ENCODE results near the gene CFAP410.

Gene CFAP410

DNA sequence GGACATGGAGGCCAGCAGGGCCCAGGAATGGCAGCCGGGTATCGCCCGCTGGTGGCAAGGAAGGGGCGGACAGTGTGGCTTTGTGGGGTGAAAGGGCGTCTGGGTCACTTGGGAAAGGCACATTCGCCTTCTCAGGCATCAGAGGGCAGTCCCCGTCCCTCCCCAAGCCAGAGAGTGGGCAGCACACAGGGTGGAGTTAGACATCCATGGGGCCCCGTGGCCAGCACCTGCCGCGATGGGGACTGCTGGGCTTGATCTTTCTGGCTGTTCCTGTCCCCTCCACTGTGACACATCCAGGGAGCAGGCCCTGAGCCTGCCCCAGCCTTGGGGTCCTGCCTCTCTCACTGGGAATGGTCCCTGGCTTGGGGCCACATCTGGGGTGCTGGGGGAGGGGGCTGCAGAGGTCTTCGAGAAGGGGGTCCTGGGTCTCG is 10.2 kb upstream of the CFAP410 start:
- TF ChIP-seq ISL1 (CRISPR knock-in tag; IDR thresholded peaks at IDR 0.05) = no peak
- no peak for TF ChIP-seq TCF4 (CRISPR knock-in tag; IDR thresholded peaks at IDR 0.05; ENCODE audit: borderline replicate concordance)
- TF ChIP-seq ZFP30 (CRISPR knock-in tag; IDR thresholded peaks at IDR 0.05) = no peak
- TF ChIP-seq ZFP3 (CRISPR knock-in tag; IDR thresholded peaks at IDR 0.05) = no peak
- TF ChIP-seq ARNTL (CRISPR knock-in tag; IDR thresholded peaks at IDR 0.05; ENCODE audit: borderline replicate concordance, low read depth) = no peak
- no peak for TF ChIP-seq ESRRG (CRISPR knock-in tag; IDR thresholded peaks at IDR 0.05)
- TF ChIP-seq RARB (CRISPR knock-in tag; IDR thresholded peaks at IDR 0.05) = no peak
- TF ChIP-seq SNAI2 (CRISPR knock-in tag; IDR thresholded peaks at IDR 0.05) = no peak
- TF ChIP-seq, protein P1, sequence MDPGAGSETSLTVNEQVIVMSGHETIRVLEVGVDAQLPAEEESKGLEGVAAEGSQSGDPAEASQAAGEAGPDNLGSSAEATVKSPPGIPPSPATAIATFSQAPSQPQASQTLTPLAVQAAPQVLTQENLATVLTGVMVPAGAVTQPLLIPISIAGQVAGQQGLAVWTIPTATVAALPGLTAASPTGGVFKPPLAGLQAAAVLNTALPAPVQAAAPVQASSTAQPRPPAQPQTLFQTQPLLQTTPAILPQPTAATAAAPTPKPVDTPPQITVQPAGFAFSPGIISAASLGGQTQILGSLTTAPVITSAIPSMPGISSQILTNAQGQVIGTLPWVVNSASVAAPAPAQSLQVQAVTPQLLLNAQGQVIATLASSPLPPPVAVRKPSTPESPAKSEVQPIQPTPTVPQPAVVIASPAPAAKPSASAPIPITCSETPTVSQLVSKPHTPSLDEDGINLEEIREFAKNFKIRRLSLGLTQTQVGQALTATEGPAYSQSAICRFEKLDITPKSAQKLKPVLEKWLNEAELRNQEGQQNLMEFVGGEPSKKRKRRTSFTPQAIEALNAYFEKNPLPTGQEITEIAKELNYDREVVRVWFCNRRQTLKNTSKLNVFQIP (CRISPR knock-in tag; IDR thresholded peaks at IDR 0.05; ENCODE audit: borderline replicate concordance, low read depth) = no peak
- TF ChIP-seq ZNF565 (CRISPR knock-in tag; conservative IDR thresholded peaks at IDR 0.05; ENCODE audit: low read depth) = no peak
- TF ChIP-seq, protein P2, sequence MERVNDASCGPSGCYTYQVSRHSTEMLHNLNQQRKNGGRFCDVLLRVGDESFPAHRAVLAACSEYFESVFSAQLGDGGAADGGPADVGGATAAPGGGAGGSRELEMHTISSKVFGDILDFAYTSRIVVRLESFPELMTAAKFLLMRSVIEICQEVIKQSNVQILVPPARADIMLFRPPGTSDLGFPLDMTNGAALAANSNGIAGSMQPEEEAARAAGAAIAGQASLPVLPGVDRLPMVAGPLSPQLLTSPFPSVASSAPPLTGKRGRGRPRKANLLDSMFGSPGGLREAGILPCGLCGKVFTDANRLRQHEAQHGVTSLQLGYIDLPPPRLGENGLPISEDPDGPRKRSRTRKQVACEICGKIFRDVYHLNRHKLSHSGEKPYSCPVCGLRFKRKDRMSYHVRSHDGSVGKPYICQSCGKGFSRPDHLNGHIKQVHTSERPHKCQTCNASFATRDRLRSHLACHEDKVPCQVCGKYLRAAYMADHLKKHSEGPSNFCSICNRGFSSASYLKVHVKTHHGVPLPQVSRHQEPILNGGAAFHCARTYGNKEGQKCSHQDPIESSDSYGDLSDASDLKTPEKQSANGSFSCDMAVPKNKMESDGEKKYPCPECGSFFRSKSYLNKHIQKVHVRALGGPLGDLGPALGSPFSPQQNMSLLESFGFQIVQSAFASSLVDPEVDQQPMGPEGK (CRISPR knock-in tag; IDR thresholded peaks at IDR 0.05; ENCODE audit: borderline replicate concordance) = no peak
- TF ChIP-seq, protein P3, sequence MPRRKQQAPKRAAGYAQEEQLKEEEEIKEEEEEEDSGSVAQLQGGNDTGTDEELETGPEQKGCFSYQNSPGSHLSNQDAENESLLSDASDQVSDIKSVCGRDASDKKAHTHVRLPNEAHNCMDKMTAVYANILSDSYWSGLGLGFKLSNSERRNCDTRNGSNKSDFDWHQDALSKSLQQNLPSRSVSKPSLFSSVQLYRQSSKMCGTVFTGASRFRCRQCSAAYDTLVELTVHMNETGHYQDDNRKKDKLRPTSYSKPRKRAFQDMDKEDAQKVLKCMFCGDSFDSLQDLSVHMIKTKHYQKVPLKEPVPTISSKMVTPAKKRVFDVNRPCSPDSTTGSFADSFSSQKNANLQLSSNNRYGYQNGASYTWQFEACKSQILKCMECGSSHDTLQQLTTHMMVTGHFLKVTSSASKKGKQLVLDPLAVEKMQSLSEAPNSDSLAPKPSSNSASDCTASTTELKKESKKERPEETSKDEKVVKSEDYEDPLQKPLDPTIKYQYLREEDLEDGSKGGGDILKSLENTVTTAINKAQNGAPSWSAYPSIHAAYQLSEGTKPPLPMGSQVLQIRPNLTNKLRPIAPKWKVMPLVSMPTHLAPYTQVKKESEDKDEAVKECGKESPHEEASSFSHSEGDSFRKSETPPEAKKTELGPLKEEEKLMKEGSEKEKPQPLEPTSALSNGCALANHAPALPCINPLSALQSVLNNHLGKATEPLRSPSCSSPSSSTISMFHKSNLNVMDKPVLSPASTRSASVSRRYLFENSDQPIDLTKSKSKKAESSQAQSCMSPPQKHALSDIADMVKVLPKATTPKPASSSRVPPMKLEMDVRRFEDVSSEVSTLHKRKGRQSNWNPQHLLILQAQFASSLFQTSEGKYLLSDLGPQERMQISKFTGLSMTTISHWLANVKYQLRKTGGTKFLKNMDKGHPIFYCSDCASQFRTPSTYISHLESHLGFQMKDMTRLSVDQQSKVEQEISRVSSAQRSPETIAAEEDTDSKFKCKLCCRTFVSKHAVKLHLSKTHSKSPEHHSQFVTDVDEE (CRISPR knock-in tag; IDR thresholded peaks at IDR 0.05) = no peak
- TF ChIP-seq, protein P4, sequence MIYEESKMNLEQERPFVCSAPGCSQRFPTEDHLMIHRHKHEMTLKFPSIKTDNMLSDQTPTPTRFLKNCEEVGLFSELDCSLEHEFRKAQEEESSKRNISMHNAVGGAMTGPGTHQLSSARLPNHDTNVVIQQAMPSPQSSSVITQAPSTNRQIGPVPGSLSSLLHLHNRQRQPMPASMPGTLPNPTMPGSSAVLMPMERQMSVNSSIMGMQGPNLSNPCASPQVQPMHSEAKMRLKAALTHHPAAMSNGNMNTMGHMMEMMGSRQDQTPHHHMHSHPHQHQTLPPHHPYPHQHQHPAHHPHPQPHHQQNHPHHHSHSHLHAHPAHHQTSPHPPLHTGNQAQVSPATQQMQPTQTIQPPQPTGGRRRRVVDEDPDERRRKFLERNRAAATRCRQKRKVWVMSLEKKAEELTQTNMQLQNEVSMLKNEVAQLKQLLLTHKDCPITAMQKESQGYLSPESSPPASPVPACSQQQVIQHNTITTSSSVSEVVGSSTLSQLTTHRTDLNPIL (CRISPR knock-in tag; IDR thresholded peaks at IDR 0.05; ENCODE audit: low read depth) = no peak
- no peak for TF ChIP-seq GLIS3 (CRISPR knock-in tag; IDR thresholded peaks at IDR 0.05)
- TF ChIP-seq ZNF8 (CRISPR knock-in tag; IDR thresholded peaks at IDR 0.05) = no peak
- no peak for TF ChIP-seq CSDC2 (CRISPR knock-in tag; IDR thresholded peaks at IDR 0.05)
- TF ChIP-seq TOX (CRISPR knock-in tag; IDR thresholded peaks at IDR 0.05; ENCODE audit: borderline replicate concordance) = no peak
- no peak for TF ChIP-seq ZNF70 (CRISPR knock-in tag; IDR thresholded peaks at IDR 0.05)
- no peak for TF ChIP-seq CSRNP3 (CRISPR knock-in tag; IDR thresholded peaks at IDR 0.05)
- TF ChIP-seq ZC3H10 (CRISPR knock-in tag; IDR thresholded peaks at IDR 0.05) = no peak
- no peak for ATAC-seq

GRCh38 chr21:44348861-44349260 is 9.7 kb upstream of the CFAP410 start:
- no peak for ATAC-seq
- no peak for TF ChIP-seq BACH2 (CRISPR knock-in tag; IDR thresholded peaks at IDR 0.05; ENCODE audit: borderline replicate concordance)
- TF ChIP-seq TCF4 (CRISPR knock-in tag; IDR thresholded peaks at IDR 0.05; ENCODE audit: borderline replicate concordance) = no peak
- TF ChIP-seq, protein P3 (CRISPR knock-in tag; IDR thresholded peaks at IDR 0.05) = no peak
- TF ChIP-seq ZNF8 (CRISPR knock-in tag; IDR thresholded peaks at IDR 0.05) = no peak
- TF ChIP-seq CSRNP3 (CRISPR knock-in tag; IDR thresholded peaks at IDR 0.05) = no peak
- TF ChIP-seq ZNF565 (CRISPR knock-in tag; conservative IDR thresholded peaks at IDR 0.05; ENCODE audit: low read depth) = no peak
- TF ChIP-seq TOX (CRISPR knock-in tag; IDR thresholded peaks at IDR 0.05; ENCODE audit: borderline replicate concordance) = no peak
- no peak for TF ChIP-seq ZC3H10 (CRISPR knock-in tag; IDR thresholded peaks at IDR 0.05)
- no peak for TF ChIP-seq GLIS3 (CRISPR knock-in tag; IDR thresholded peaks at IDR 0.05)
- TF ChIP-seq RARB (CRISPR knock-in tag; IDR thresholded peaks at IDR 0.05) = no peak
- TF ChIP-seq ZFP30 (CRISPR knock-in tag; IDR thresholded peaks at IDR 0.05) = no peak
- TF ChIP-seq, protein P1 (CRISPR knock-in tag; IDR thresholded peaks at IDR 0.05; ENCODE audit: borderline replicate concordance, low read depth) = no peak
- TF ChIP-seq ZNF70 (CRISPR knock-in tag; IDR thresholded peaks at IDR 0.05) = no peak
- TF ChIP-seq ESRRG (CRISPR knock-in tag; IDR thresholded peaks at IDR 0.05) = no peak
- TF ChIP-seq ISL1 (CRISPR knock-in tag; IDR thresholded peaks at IDR 0.05) = no peak
- no peak for TF ChIP-seq OSR1 (CRISPR knock-in tag; IDR thresholded peaks at IDR 0.05)
